HepG2 (cell line): ENCODE measurements around the gene CELF4.

Experiments
- JUN ChIP-seq: sonication (generic); formaldehyde crosslinking; IDR thresholded peaks from 2 replicates; pipeline ENCODE4 v1.4.0; 2020; ENCODE audit warnings: mild to moderate bottlenecking, missing genetic modification reagents
- SP2 ChIP-seq: sonication (generic); formaldehyde crosslinking; IDR thresholded peaks from 2 replicates; pipeline ENCODE4 v1.5.1; 2020; ENCODE audit warnings: mild to moderate bottlenecking, missing genetic modification reagents
- ZNF883 ChIP-seq: sonication (generic); formaldehyde crosslinking; IDR thresholded peaks from 2 replicates; pipeline ENCODE4 v1.5.1; 2020; ENCODE audit warnings: mild to moderate bottlenecking, missing genetic modification reagents; ENCODE audit errors: not compliant biosample characterization
- TF ChIP-seq, protein P1 (sequence below): sonication (generic); formaldehyde crosslinking; IDR thresholded peaks from 2 replicates; pipeline ENCODE4 v1.5.0; 2020; ENCODE audit warnings: mild to moderate bottlenecking, missing genetic modification reagents, moderate library complexity
- TF ChIP-seq, protein P2 (sequence below), 2 experiments: sonication (generic) in 1 of 2; formaldehyde crosslinking in 1 of 2; IDR thresholded peaks; 2 replicates each; pipeline versions ENCODE4 v1.5.1 to v1.6.1; 2011 to 2020; ENCODE audit warnings: borderline replicate concordance in 1 of 2, low read depth in 1 of 2, low read length in 1 of 2, mild to moderate bottlenecking in 1 of 2, missing genetic modification reagents in 1 of 2, moderate library complexity in 1 of 2

DNA sequence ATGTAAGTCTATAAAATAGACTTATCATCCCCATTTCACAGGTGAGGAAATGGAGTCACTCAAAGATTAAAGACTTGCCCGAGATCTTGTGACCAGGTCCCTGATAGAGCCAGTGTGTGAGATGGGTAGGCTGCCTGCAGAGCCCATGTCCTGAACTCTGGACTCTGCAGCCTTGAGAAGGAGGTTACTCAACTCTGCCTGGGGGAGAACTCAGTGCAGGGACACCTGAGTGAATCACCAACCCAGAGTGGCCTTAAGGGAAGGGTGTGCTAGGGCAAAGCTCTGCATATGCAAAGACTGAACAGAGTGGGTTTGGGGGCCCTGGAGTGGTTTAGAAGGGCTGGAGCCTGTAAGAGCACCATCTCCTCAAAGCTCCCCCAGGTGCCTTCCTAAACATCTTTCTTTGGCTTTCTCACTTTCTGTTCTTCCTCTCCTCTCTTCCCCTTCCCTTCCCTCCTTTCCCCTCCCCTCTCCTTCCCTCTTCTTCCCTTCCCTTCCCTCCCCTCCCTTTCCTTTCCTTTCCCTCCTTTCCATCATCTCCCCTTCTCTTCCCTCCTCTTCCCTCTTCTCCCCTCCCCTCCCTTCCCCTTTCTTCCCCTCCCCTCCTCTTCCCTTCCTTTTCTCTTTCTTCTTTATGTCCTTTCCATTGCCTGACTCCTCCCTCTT lies 67.6 kb downstream of the CELF4 start:
- TF ChIP-seq, protein P1, sequence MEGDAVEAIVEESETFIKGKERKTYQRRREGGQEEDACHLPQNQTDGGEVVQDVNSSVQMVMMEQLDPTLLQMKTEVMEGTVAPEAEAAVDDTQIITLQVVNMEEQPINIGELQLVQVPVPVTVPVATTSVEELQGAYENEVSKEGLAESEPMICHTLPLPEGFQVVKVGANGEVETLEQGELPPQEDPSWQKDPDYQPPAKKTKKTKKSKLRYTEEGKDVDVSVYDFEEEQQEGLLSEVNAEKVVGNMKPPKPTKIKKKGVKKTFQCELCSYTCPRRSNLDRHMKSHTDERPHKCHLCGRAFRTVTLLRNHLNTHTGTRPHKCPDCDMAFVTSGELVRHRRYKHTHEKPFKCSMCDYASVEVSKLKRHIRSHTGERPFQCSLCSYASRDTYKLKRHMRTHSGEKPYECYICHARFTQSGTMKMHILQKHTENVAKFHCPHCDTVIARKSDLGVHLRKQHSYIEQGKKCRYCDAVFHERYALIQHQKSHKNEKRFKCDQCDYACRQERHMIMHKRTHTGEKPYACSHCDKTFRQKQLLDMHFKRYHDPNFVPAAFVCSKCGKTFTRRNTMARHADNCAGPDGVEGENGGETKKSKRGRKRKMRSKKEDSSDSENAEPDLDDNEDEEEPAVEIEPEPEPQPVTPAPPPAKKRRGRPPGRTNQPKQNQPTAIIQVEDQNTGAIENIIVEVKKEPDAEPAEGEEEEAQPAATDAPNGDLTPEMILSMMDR, result no peak
- TF ChIP-seq ZNF883 (CRISPR knock-in tag) (no peak), SP2 (no peak), JUN (no peak)
- TF ChIP-seq, protein P2, sequence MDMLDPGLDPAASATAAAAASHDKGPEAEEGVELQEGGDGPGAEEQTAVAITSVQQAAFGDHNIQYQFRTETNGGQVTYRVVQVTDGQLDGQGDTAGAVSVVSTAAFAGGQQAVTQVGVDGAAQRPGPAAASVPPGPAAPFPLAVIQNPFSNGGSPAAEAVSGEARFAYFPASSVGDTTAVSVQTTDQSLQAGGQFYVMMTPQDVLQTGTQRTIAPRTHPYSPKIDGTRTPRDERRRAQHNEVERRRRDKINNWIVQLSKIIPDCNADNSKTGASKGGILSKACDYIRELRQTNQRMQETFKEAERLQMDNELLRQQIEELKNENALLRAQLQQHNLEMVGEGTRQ (IDR thresholded peaks at IDR 0.05; ENCODE audit: low read depth, low read length), result no peak
- TF ChIP-seq, protein P2 (CRISPR knock-in tag; IDR thresholded peaks at IDR 0.05; ENCODE audit: borderline replicate concordance), result no peak
